ENCODE measurements around the gene LCTL.

Gene LCTL

GRCh38 chr15:66580643-66581042, 14.8 kb upstream of the LCTL start:
- no peak for DNase-seq
- no peaks in the 10 kb centered on the region for H3K27me3 ChIP-seq
- no peak for TF ChIP-seq CTCF (IDR thresholded peaks at IDR 0.05; ENCODE audit: low read depth, low read length)
- H3K9me3 ChIP-seq = no peaks in the 10 kb centered on the region
- H3K4me3 ChIP-seq (ENCODE audit: low read depth, low read length) = no peak overlapping the region
- peaks cover 11% of the 10 kb centered on the region for H3K36me3 ChIP-seq
- H3K4me1 ChIP-seq = no peaks in the 10 kb centered on the region; the same call in 1 of the 2 replicates

- no peaks in the 10 kb centered on the region; the same call in 1 of the 2 replicates for H3K36me3 ChIP-seq
- H3K9me3 ChIP-seq = no peaks in the 10 kb centered on the region
- TF ChIP-seq CTCF (IDR thresholded peaks at IDR 0.05; ENCODE audit: low read depth, low read length) = no peak
- DNase-seq = no peak
- H3K4me3 ChIP-seq (ENCODE audit: low read depth, low read length) = no peak overlapping the region
- H3K4me1 ChIP-seq = no peaks in the 10 kb centered on the region; the same call in 1 of the 2 replicates
- H3K27me3 ChIP-seq = no peaks in the 10 kb centered on the region
Measured at GRCh38 chr15:66578286-66578875, 12.6 kb upstream of the LCTL start.

- TF ChIP-seq CTCF (IDR thresholded peaks at IDR 0.05; ENCODE audit: low read depth, low read length) = no peak
- H3K9me3 ChIP-seq = no peaks in the 10 kb centered on the region
- no peaks in the 10 kb centered on the region for H3K27me3 ChIP-seq
- no peak overlapping the region for H3K4me3 ChIP-seq (ENCODE audit: low read depth, low read length)
- H3K36me3 ChIP-seq = no peaks in the 10 kb centered on the region
- no peak for DNase-seq
- H3K4me1 ChIP-seq = peaks cover 6% of the 10 kb centered on the region; the same call in 1 of the 2 replicates
Measured at GRCh38 chr15:66574596-66574950, 8.8 kb upstream of the LCTL start.

- TF ChIP-seq CTCF (IDR thresholded peaks at IDR 0.05; ENCODE audit: low read depth, low read length) = no peak
Measured at GRCh38 chr15:66573719-66574595, 8.2 kb upstream of the LCTL start.

GRCh38 chr15:66573348-66573718, 7.5 kb upstream of the LCTL start:
- Histone ChIP-seq H3K4me1 (peaks cover 6% of the 10 kb centered on the region; the same call in 1 of the 2 replicates), H3K9me3 (no peaks in the 10 kb centered on the region), H3K36me3 (no peaks in the 10 kb centered on the region), H3K27me3 (no peaks in the 10 kb centered on the region), H3K4me3 (ENCODE audit: low read depth, low read length) (no peak overlapping the region)
- no peak for TF ChIP-seq CTCF (IDR thresholded peaks at IDR 0.05; ENCODE audit: low read depth, low read length)
- no peak for DNase-seq

More at GRCh38 chr15:66573719-66574595, 8.2 kb upstream of the LCTL start:
- no peak overlapping the region for H3K4me3 ChIP-seq (ENCODE audit: low read depth, low read length)
- no peak for DNase-seq
- H3K9me3 ChIP-seq = no peaks in the 10 kb centered on the region
- peaks cover 6% of the 10 kb centered on the region; the same call in 1 of the 2 replicates for H3K4me1 ChIP-seq
- H3K27me3 ChIP-seq = no peaks in the 10 kb centered on the region
- no peaks in the 10 kb centered on the region for H3K36me3 ChIP-seq

GRCh38 chr15:66572146-66572545, 6.3 kb upstream of the LCTL start:
- no peak for DNase-seq

More at GRCh38 chr15:66572146-66572545, 6.3 kb upstream of the LCTL start:
- H3K9me3 ChIP-seq = no peaks in the 10 kb centered on the region
- peaks cover 6% of the 10 kb centered on the region; the same call in 1 of the 2 replicates for H3K4me1 ChIP-seq
- no peaks in the 10 kb centered on the region for H3K27me3 ChIP-seq
- H3K36me3 ChIP-seq = no peaks in the 10 kb centered on the region
- H3K4me3 ChIP-seq (ENCODE audit: low read depth, low read length) = no peak overlapping the region
- TF ChIP-seq CTCF (IDR thresholded peaks at IDR 0.05; ENCODE audit: low read depth, low read length) = no peak

Measured in BE2C (cell line).